ENCODE measurements around the gene ITGB2.

ITGB2 gene

GRCh38 chr21:44955141-44955797, 34.6 kb upstream of the ITGB2 start:
- no peak for DNase-seq

- DNase-seq, result no peak
These were observed 33.6 kb upstream of the ITGB2 start for GRCh38 chr21:44954281-44954771.

GRCh38 chr21:44953628-44954021, 32.9 kb upstream of the ITGB2 start:
- no peak for DNase-seq

GRCh38 chr21:44952929-44953627, 32.4 kb upstream of the ITGB2 start:
- DNase-seq, result no peak

GRCh38 chr21:44952116-44952928, 31.6 kb upstream of the ITGB2 start:
- DNase-seq, result no peak

GRCh38 chr21:44951186-44951915, 30.7 kb upstream of the ITGB2 start:
- DNase-seq, result no peak

GRCh38 chr21:44950351-44950750, 29.7 kb upstream of the ITGB2 start:
- no peak for DNase-seq

- DNase-seq, result peak; percentile 82
These were observed 29.1 kb upstream of the ITGB2 start for GRCh38 chr21:44949779-44950198.

- no peak for DNase-seq
These were observed 28.6 kb upstream of the ITGB2 start for GRCh38 chr21:44949161-44949778.

GRCh38 chr21:44948426-44949120, 27.9 kb upstream of the ITGB2 start:
- DNase-seq, result no peak

- DNase-seq, result no peak
These were observed 27.2 kb upstream of the ITGB2 start for GRCh38 chr21:44947930-44948331.

GRCh38 chr21:44947111-44947929, 26.6 kb upstream of the ITGB2 start:
- no peak for DNase-seq

GRCh38 chr21:44946254-44947041, 25.7 kb upstream of the ITGB2 start:
- no peak for DNase-seq

- no peak for DNase-seq
These were observed 23.9 kb upstream of the ITGB2 start for GRCh38 chr21:44944596-44944995.

GRCh38 chr21:44943686-44944550, 23.2 kb upstream of the ITGB2 start:
- no peak for DNase-seq

- no peak for DNase-seq
These were observed 22.4 kb upstream of the ITGB2 start for GRCh38 chr21:44943005-44943685.

- DNase-seq, result no peak
These were observed 21.9 kb upstream of the ITGB2 start for GRCh38 chr21:44942566-44942965.

- DNase-seq, result no peak
These were observed 20.9 kb upstream of the ITGB2 start for GRCh38 chr21:44941567-44941966.

Data from CD4-positive, alpha-beta T cell treated with Interleukin-12 subunit alpha and Interleukin-12 subunit beta, for 1 hour (primary cell).